HepG2 (cell line): Measurements from ENCODE around the gene DNAJC10. TPM values are rescaled to one million over a fixed set of nuclear protein-coding genes. Genes with fewer than 3 reads are reported as not detected.
A peak's percentile ranks its signal among the peaks of the same experiment; 100 is the strongest.

Source experiments
- EP300 ChIP-seq, 3 experiments: sonication (generic) in 1 of 3; formaldehyde crosslinking in 1 of 3; IDR thresholded peaks; 2 replicates each; pipeline versions ENCODE4 v1.5.1 to v1.6.1; 2011 to 2020; ENCODE audit warnings: low read depth in 2 of 3, low read length in 2 of 3, borderline replicate concordance in 1 of 3, improper control_type of control experiment in 1 of 3, mild to moderate bottlenecking in 1 of 3, missing genetic modification reagents in 1 of 3, moderate library complexity in 1 of 3
- KDM1A ChIP-seq: IDR thresholded peaks from 2 replicates; pipeline ENCODE4 v1.6.1; 2016; ENCODE audit warnings: missing compliant biosample characterization
- KDM6A ChIP-seq: IDR thresholded peaks from 2 replicates; pipeline ENCODE4 v1.6.1; 2016; ENCODE audit warnings: low read depth
- MED1 ChIP-seq: sonication (generic); formaldehyde crosslinking; IDR thresholded peaks from 2 replicates; pipeline ENCODE4 v1.4.0; 2020; ENCODE audit warnings: missing genetic modification reagents
- MTA1 ChIP-seq: sonication (generic); formaldehyde crosslinking; IDR thresholded peaks from 2 replicates; pipeline ENCODE4 v1.4.0; 2020; ENCODE audit warnings: missing genetic modification reagents, mild to moderate bottlenecking, borderline replicate concordance
- SOX13 ChIP-seq, 3 experiments: fragments of 450-650 bp in 1 of 3; sonication (generic) in 1 of 3; formaldehyde crosslinking in 1 of 3; IDR thresholded peaks in 2 of 3; conservative IDR thresholded peaks in 1 of 3; 2 replicates each; pipeline versions ENCODE4 v1.5.0 to v1.6.1; 2016 to 2020; ENCODE audit warnings: antibody characterized with exemption in 1 of 3, mild to moderate bottlenecking in 1 of 3, missing compliant biosample characterization in 1 of 3, missing genetic modification reagents in 1 of 3, moderate library complexity in 1 of 3
- TCF7 ChIP-seq: sonication (generic); IDR thresholded peaks from 2 replicates; pipeline ENCODE4 v1.6.1; 2016; ENCODE audit warnings: antibody characterized with exemption, low read depth
- ZBTB38 ChIP-seq: sonication (generic); formaldehyde crosslinking; IDR thresholded peaks from 2 replicates; pipeline ENCODE4 v1.5.1; 2020; ENCODE audit warnings: mild to moderate bottlenecking, missing genetic modification reagents
- ZBTB42 ChIP-seq: sonication (generic); formaldehyde crosslinking; IDR thresholded peaks from 2 replicates; pipeline ENCODE4 v1.5.0; 2020; ENCODE audit warnings: mild to moderate bottlenecking, missing genetic modification reagents
- ZBTB7A ChIP-seq: sonication (generic); formaldehyde crosslinking; IDR thresholded peaks from 2 replicates; pipeline ENCODE4 v1.8.0; 2022; ENCODE audit warnings: mild to moderate bottlenecking, missing genetic modification reagents
- ZMYM2 ChIP-seq: sonication (generic); formaldehyde crosslinking; IDR thresholded peaks from 2 replicates; pipeline ENCODE4 v1.8.0; 2022; ENCODE audit warnings: mild to moderate bottlenecking, missing genetic modification reagents
- ZNF644 ChIP-seq: IDR thresholded peaks from 2 replicates; pipeline ENCODE4 v1.6.1; 2016; ENCODE audit warnings: low read depth
- polyA plus RNA-seq, 8 experiments: library from polyadenylated mRNA; depleted of rRNA in 3 of 8; stranded (reverse) in 7 of 8; unstranded in 1 of 8; fragments of >200 nt; fragmentation: Illumina TruSeq in 4 of 8; extraction: Trizol in 4 of 8; gene quantifications; 2 replicates each; pipeline versions ENCODE4 v1.2.1 to v1.2.3, GENCODE V29; 2011 to 2016; ENCODE audit warnings: low read depth in 4 of 8, missing spikeins in 1 of 8, mixed read lengths in 1 of 8; ENCODE audit not compliant: insufficient read depth in 1 of 8
- total RNA-seq, 5 experiments: library from RNA; depleted of rRNA; stranded (reverse); fragments of >200 nt; fragmentation: Illumina TruSeq; extraction: Trizol; gene quantifications; 2 replicates each; pipeline ENCODE4 v1.2.3, GENCODE V29; 2016; ENCODE audit warnings: low read depth in 1 of 5
- TF ChIP-seq, protein P1 (sequence below): IDR thresholded peaks from 2 replicates; pipeline ENCODE4 v1.6.1; 2016; ENCODE audit warnings: missing genetic modification reagents, missing compliant biosample characterization
- TF ChIP-seq, protein P2 (sequence below): sonication (generic); formaldehyde crosslinking; IDR thresholded peaks from 2 replicates; pipeline ENCODE4 v1.4.0; 2020; ENCODE audit warnings: missing genetic modification reagents, borderline replicate concordance
- TF ChIP-seq, protein P3 (sequence below): conservative IDR thresholded peaks from 2 replicates; pipeline ENCODE4 v1.6.1; 2018; ENCODE audit warnings: missing genetic modification reagents
- TF ChIP-seq, protein P4 (sequence below): sonication (generic); formaldehyde crosslinking; IDR thresholded peaks from 2 replicates; pipeline ENCODE4 v1.4.0; 2020; ENCODE audit warnings: missing genetic modification reagents
- TF ChIP-seq, protein P5 (sequence below): IDR thresholded peaks from 2 replicates; pipeline ENCODE4 v1.4.0; 2020; ENCODE audit warnings: mild to moderate bottlenecking, missing genetic modification reagents
- TF ChIP-seq, protein P6 (sequence below): IDR thresholded peaks from 2 replicates; pipeline ENCODE4 v1.6.1; 2016; ENCODE audit warnings: low read depth

DNAJC10 gene
- total and polyA plus RNA-seq, 2 of the 13 experiments (the other 11 are each of a cell fraction or from before 2014, with no cell fraction given): 44.1 to 178 TPM

DNA sequence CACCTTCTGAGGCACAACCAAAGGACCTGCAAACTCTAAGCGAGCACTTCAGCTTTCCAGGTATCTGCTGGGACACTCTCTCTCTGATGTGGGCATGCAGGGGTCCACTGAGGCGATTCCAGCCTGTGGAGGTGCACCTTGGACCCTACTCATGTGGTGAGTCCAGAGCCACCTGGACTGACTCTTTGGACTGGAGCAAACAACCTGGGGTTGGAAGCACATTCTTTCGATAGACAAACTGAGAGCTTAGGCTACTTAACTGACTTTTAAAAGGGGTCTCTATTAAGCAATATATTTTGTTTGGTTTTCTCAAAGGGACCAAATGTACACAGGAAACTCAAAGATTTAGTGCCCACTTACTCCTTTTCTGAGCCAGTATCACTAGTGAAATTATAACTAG is 98.7 kb downstream of the DNAJC10 start (continued):
- peak; percentile 47; the same call in 1 of the 2 replicates for TF ChIP-seq KDM6A
- TF ChIP-seq, protein P1, sequence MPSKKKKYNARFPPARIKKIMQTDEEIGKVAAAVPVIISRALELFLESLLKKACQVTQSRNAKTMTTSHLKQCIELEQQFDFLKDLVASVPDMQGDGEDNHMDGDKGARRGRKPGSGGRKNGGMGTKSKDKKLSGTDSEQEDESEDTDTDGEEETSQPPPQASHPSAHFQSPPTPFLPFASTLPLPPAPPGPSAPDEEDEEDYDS (CRISPR knock-in tag): 0 out of 2 replicates have a peak, but pooled peaks have one; percentile 13
- peak; percentile 73; the same call in 1 of the 2 replicates for TF ChIP-seq ZBTB7A (CRISPR knock-in tag)
- 0 out of 2 replicates have a peak, but pooled peaks have one; percentile 51 for TF ChIP-seq MTA1 (CRISPR knock-in tag)
- peak; percentile 63; the same call in 1 of the 2 replicates for TF ChIP-seq ZMYM2 (CRISPR knock-in tag)
- peak; percentile 8; the same call in 1 of the 2 replicates for TF ChIP-seq TCF7
- 0 out of 2 replicates have a peak, but pooled peaks have one; percentile 46 for TF ChIP-seq KDM1A (CRISPR knock-in tag)
- TF ChIP-seq, protein P2, sequence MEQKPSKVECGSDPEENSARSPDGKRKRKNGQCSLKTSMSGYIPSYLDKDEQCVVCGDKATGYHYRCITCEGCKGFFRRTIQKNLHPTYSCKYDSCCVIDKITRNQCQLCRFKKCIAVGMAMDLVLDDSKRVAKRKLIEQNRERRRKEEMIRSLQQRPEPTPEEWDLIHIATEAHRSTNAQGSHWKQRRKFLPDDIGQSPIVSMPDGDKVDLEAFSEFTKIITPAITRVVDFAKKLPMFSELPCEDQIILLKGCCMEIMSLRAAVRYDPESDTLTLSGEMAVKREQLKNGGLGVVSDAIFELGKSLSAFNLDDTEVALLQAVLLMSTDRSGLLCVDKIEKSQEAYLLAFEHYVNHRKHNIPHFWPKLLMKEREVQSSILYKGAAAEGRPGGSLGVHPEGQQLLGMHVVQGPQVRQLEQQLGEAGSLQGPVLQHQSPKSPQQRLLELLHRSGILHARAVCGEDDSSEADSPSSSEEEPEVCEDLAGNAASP: peak; percentile 73; the same call in 1 of the 2 replicates
- TF ChIP-seq, protein P3, sequence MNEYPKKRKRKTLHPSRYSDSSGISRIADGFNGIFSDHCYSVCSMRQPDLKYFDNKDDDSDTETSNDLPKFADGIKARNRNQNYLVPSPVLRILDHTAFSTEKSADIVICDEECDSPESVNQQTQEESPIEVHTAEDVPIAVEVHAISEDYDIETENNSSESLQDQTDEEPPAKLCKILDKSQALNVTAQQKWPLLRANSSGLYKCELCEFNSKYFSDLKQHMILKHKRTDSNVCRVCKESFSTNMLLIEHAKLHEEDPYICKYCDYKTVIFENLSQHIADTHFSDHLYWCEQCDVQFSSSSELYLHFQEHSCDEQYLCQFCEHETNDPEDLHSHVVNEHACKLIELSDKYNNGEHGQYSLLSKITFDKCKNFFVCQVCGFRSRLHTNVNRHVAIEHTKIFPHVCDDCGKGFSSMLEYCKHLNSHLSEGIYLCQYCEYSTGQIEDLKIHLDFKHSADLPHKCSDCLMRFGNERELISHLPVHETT (CRISPR knock-in tag): no peak
- peak; percentile 86; the same call in 1 of the 2 replicates for TF ChIP-seq ZNF644 (CRISPR knock-in tag)
- TF ChIP-seq, protein P4, sequence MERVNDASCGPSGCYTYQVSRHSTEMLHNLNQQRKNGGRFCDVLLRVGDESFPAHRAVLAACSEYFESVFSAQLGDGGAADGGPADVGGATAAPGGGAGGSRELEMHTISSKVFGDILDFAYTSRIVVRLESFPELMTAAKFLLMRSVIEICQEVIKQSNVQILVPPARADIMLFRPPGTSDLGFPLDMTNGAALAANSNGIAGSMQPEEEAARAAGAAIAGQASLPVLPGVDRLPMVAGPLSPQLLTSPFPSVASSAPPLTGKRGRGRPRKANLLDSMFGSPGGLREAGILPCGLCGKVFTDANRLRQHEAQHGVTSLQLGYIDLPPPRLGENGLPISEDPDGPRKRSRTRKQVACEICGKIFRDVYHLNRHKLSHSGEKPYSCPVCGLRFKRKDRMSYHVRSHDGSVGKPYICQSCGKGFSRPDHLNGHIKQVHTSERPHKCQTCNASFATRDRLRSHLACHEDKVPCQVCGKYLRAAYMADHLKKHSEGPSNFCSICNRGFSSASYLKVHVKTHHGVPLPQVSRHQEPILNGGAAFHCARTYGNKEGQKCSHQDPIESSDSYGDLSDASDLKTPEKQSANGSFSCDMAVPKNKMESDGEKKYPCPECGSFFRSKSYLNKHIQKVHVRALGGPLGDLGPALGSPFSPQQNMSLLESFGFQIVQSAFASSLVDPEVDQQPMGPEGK: peak; percentile 36; the same call in 1 of the 2 replicates
- TF ChIP-seq EP300 (IDR thresholded peaks at IDR 0.05; ENCODE audit: low read depth in 2 of 2, low read length in 2 of 2): peak in 1 of 2 experiments; percentile 82; a peak in 2 of 4 replicates
- TF ChIP-seq EP300 (CRISPR knock-in tag; IDR thresholded peaks at IDR 0.05; ENCODE audit: borderline replicate concordance): no peak
- no peak for TF ChIP-seq SOX13 (IDR thresholded peaks at IDR 0.05)
- peak in 1 of 2 experiments; percentile 48; a peak in 1 of 4 replicates for TF ChIP-seq SOX13 (CRISPR knock-in tag; conservative IDR thresholded peaks at IDR 0.05 in 1 of 2, IDR thresholded peaks at IDR 0.05 in 1 of 2)
- no peak for TF ChIP-seq ZBTB42 (CRISPR knock-in tag)
- TF ChIP-seq, protein P5, sequence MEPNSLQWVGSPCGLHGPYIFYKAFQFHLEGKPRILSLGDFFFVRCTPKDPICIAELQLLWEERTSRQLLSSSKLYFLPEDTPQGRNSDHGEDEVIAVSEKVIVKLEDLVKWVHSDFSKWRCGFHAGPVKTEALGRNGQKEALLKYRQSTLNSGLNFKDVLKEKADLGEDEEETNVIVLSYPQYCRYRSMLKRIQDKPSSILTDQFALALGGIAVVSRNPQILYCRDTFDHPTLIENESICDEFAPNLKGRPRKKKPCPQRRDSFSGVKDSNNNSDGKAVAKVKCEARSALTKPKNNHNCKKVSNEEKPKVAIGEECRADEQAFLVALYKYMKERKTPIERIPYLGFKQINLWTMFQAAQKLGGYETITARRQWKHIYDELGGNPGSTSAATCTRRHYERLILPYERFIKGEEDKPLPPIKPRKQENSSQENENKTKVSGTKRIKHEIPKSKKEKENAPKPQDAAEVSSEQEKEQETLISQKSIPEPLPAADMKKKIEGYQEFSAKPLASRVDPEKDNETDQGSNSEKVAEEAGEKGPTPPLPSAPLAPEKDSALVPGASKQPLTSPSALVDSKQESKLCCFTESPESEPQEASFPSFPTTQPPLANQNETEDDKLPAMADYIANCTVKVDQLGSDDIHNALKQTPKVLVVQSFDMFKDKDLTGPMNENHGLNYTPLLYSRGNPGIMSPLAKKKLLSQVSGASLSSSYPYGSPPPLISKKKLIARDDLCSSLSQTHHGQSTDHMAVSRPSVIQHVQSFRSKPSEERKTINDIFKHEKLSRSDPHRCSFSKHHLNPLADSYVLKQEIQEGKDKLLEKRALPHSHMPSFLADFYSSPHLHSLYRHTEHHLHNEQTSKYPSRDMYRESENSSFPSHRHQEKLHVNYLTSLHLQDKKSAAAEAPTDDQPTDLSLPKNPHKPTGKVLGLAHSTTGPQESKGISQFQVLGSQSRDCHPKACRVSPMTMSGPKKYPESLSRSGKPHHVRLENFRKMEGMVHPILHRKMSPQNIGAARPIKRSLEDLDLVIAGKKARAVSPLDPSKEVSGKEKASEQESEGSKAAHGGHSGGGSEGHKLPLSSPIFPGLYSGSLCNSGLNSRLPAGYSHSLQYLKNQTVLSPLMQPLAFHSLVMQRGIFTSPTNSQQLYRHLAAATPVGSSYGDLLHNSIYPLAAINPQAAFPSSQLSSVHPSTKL: peak; percentile 77
- TF ChIP-seq, protein P6, sequence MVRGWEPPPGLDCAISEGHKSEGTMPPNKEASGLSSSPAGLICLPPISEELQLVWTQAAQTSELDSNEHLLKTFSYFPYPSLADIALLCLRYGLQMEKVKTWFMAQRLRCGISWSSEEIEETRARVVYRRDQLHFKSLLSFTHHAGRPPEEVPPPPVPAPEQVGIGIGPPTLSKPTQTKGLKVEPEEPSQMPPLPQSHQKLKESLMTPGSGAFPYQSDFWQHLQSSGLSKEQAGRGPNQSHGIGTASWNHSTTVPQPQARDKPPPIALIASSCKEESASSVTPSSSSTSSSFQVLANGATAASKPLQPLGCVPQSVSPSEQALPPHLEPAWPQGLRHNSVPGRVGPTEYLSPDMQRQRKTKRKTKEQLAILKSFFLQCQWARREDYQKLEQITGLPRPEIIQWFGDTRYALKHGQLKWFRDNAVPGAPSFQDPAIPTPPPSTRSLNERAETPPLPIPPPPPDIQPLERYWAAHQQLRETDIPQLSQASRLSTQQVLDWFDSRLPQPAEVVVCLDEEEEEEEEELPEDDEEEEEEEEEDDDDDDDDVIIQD (CRISPR knock-in tag): 0 out of 2 replicates have a peak, but pooled peaks have one; percentile 35
- TF ChIP-seq MED1 (CRISPR knock-in tag): 0 out of 2 replicates have a peak, but pooled peaks have one; percentile 36
- no peak for TF ChIP-seq ZBTB38
